Measurements from ENCODE around the gene C16orf87. TPM values are rescaled to one million over a fixed set of nuclear protein-coding genes. Genes with fewer than 3 reads are reported as not detected.
A peak's percentile ranks its signal among the peaks of the same experiment; 100 is the strongest.
"Not testable (repeated sequence)": the region's sequence is repeated elsewhere in the genome, so short reads cannot be mapped to it uniquely, and the experiment has no call there.

Gene C16orf87
- polyA plus RNA-seq, 3 donors, result 6.1 to 9.7 (median 7.6) TPM

GRCh38 chr16:46787909-46788308 lies 43.1 kb downstream of the C16orf87 start:
- Histone ChIP-seq H3K27ac (ENCODE audit: low read depth in 1 of 2, low read length in 2 of 2) (peak overlapping the region; percentile 69 to 79), H4K20me1 (ENCODE audit: insufficient read depth, low read length) (no peaks in the 10 kb centered on the region), H2AFZ (ENCODE audit: insufficient read depth, low read depth, low read length, poor library complexity, severe bottlenecking) (no peak overlapping the region), H3K4me3 (replicated peaks in 1 of 3; ENCODE audit: low read depth in 2 of 3, low read length in 3 of 3) (peak overlapping the region in 1 of 3 experiments; percentile 86), H3K9ac (ENCODE audit: insufficient read depth, low read length, poor library complexity, severe bottlenecking) (no peak overlapping the region), H3K36me3 (replicated peaks in 1 of 2; ENCODE audit: control insufficient read depth in 1 of 2, insufficient read depth in 2 of 2, low read length in 2 of 2) (no peaks in the 10 kb centered on the region), H3K79me2 (ENCODE audit: insufficient read depth, low read length) (no peaks in the 10 kb centered on the region), H3K4me1 (ENCODE audit: control insufficient read depth in 1 of 2, insufficient read depth in 2 of 2, low read length in 2 of 2) (peaks cover 25 to 35% of the 10 kb centered on the region in 2 donors), H3K4me2 (replicated peaks; ENCODE audit: extremely low read depth, low read length, poor library complexity, severe bottlenecking) (peak overlapping the region; percentile 32), H3K9me3 (replicated peaks in 1 of 2; ENCODE audit: control insufficient read depth in 1 of 2, insufficient read depth in 1 of 2, low read length in 2 of 2) (no peaks in the 10 kb centered on the region), H3K27me3 (ENCODE audit: control insufficient read depth in 2 of 2, insufficient read depth in 2 of 2, low read length in 2 of 2) (no peaks in the 10 kb centered on the region)
- Mint-ChIP-seq H3K27me3 (ENCODE audit: low read depth in 3 of 3) (peaks cover 0 to 1% (median 0%) of the 10 kb centered on the region in 3 donors), H3K4me3 (peak overlapping the region in 1 of 2 donors; percentile 2), H3K27ac (peak overlapping the region; percentile 73 to 93 (median 85)), H3K36me3 (no peaks in the 10 kb centered on the region), H3K4me1 (peaks cover 40% of the 10 kb centered on the region), H3K9me3 (peaks cover 3 to 10% (median 4%) of the 10 kb centered on the region in 7 donors)
- no CpG with 5 or more reads among the region's 1 CpG for WGBS (ENCODE audit: insufficient coverage)
- peak; percentile 58 to 72 (median 71) for DNase-seq
- TF ChIP-seq CTCF (IDR thresholded peaks at IDR 0.05), result no peak
- intact Hi-C loops (cut with micrococcal nuclease), result loop anchor here in 1 of 2 donors (5.0 kb wide), 1 partner anchor 101 kb away; the partner anchor contains the start of genes ORC6 and VPS35

- no peak overlapping the region for H3K4me3 Mint-ChIP-seq
- H4K20me1 ChIP-seq (ENCODE audit: insufficient read depth, low read length), result no peaks in the 10 kb centered on the region
- no peaks in the 10 kb centered on the region for H3K79me2 ChIP-seq (ENCODE audit: insufficient read depth, low read length)
- no peak overlapping the region for H3K4me3 ChIP-seq (replicated peaks in 1 of 3; ENCODE audit: low read depth in 2 of 3, low read length in 3 of 3)
- peaks cover 0 to 1% (median under 1%) of the 10 kb centered on the region in 3 donors for H3K27me3 Mint-ChIP-seq (ENCODE audit: low read depth in 3 of 3)
- peaks cover 22 to 31% of the 10 kb centered on the region in 2 donors for H3K4me1 ChIP-seq (ENCODE audit: control insufficient read depth in 1 of 2, insufficient read depth in 2 of 2, low read length in 2 of 2)
- H3K27ac Mint-ChIP-seq, result no peak overlapping the region
- peaks cover 31% of the 10 kb centered on the region for H3K4me1 Mint-ChIP-seq
- no peaks in the 10 kb centered on the region for H3K27me3 ChIP-seq (ENCODE audit: control insufficient read depth in 2 of 2, insufficient read depth in 2 of 2, low read length in 2 of 2)
- DNase-seq, result no peak
- no peak overlapping the region for H3K27ac ChIP-seq (ENCODE audit: low read depth in 1 of 2, low read length in 2 of 2)
- 100% methylated on average over 1 of the region's 3 CpGs for WGBS (ENCODE audit: insufficient coverage)
- no peaks in the 10 kb centered on the region for H3K36me3 ChIP-seq (replicated peaks in 1 of 2; ENCODE audit: control insufficient read depth in 1 of 2, insufficient read depth in 2 of 2, low read length in 2 of 2)
- H3K9me3 ChIP-seq (replicated peaks in 1 of 2; ENCODE audit: control insufficient read depth in 1 of 2, insufficient read depth in 1 of 2, low read length in 2 of 2), result no peaks in the 10 kb centered on the region
- H3K9me3 Mint-ChIP-seq, result peaks cover 2 to 8% (median 4%) of the 10 kb centered on the region in 7 donors
- TF ChIP-seq CTCF (IDR thresholded peaks at IDR 0.05), result no peak
- no peak overlapping the region for H2AFZ ChIP-seq (ENCODE audit: insufficient read depth, low read depth, low read length, poor library complexity, severe bottlenecking)
- no peak overlapping the region for H3K9ac ChIP-seq (ENCODE audit: insufficient read depth, low read length, poor library complexity, severe bottlenecking)
- H3K4me2 ChIP-seq (replicated peaks; ENCODE audit: extremely low read depth, low read length, poor library complexity, severe bottlenecking), result no peak overlapping the region
- H3K36me3 Mint-ChIP-seq, result no peaks in the 10 kb centered on the region
- intact Hi-C loops (cut with micrococcal nuclease), result loop anchor here in 1 of 2 donors (5.0 kb wide), 1 partner anchor 98 kb away; the partner anchor contains the start of genes ORC6 and VPS35
Measured at GRCh38 chr16:46785076-46785845, 45.7 kb downstream of the C16orf87 start.

- H3K9me3 Mint-ChIP-seq; H3K36me3 Mint-ChIP-seq; DNase-seq; H3K36me3 ChIP-seq (replicated peaks in 1 of 2; ENCODE audit: control insufficient read depth in 1 of 2, insufficient read depth in 2 of 2, low read length in 2 of 2); H4K20me1 ChIP-seq (ENCODE audit: insufficient read depth, low read length); H3K9ac ChIP-seq (ENCODE audit: insufficient read depth, low read length, poor library complexity, severe bottlenecking); H3K4me2 ChIP-seq (replicated peaks; ENCODE audit: extremely low read depth, low read length, poor library complexity, severe bottlenecking); H3K4me3 ChIP-seq (replicated peaks in 1 of 3; ENCODE audit: low read depth in 2 of 3, low read length in 3 of 3); H3K79me2 ChIP-seq (ENCODE audit: insufficient read depth, low read length); H2AFZ ChIP-seq (ENCODE audit: insufficient read depth, low read depth, low read length, poor library complexity, severe bottlenecking); H3K27me3 ChIP-seq (ENCODE audit: control insufficient read depth in 2 of 2, insufficient read depth in 2 of 2, low read length in 2 of 2); H3K27ac ChIP-seq (ENCODE audit: low read depth in 1 of 2, low read length in 2 of 2); H3K4me3 Mint-ChIP-seq; H3K9me3 ChIP-seq (replicated peaks in 1 of 2; ENCODE audit: control insufficient read depth in 1 of 2, insufficient read depth in 1 of 2, low read length in 2 of 2); H3K27me3 Mint-ChIP-seq (ENCODE audit: low read depth in 3 of 3); intact Hi-C loops (cut with micrococcal nuclease): not testable (repeated sequence)
- Mint-ChIP-seq H3K27ac (peak overlapping the region in 1 of 7 donors; percentile 1), H3K4me1 (peaks cover 28% of the 10 kb centered on the region)
- peaks cover 20 to 26% of the 10 kb centered on the region in 2 donors for H3K4me1 ChIP-seq (ENCODE audit: control insufficient read depth in 1 of 2, insufficient read depth in 2 of 2, low read length in 2 of 2)
- no CpG with 5 or more reads among the region's 2 CpGs for WGBS (ENCODE audit: insufficient coverage)
Measured at GRCh38 chr16:46784569-46784968, 46.4 kb downstream of the C16orf87 start.
